Activated T-cell treated with anti-CD3 and anti-CD28 coated beads for 48 hours (primary cell): Measurements from ENCODE around the gene NLRP8.
"Not testable (repeated sequence)": the region's sequence is repeated elsewhere in the genome, so short reads cannot be mapped to it uniquely, and the experiment has no call there.

Experiments used
- DNase-seq: peaks from one replicate; pipeline ENCODE4 v3.0.0-alpha.2; 2020; ENCODE audit warnings: low read depth

NLRP8 gene

DNA sequence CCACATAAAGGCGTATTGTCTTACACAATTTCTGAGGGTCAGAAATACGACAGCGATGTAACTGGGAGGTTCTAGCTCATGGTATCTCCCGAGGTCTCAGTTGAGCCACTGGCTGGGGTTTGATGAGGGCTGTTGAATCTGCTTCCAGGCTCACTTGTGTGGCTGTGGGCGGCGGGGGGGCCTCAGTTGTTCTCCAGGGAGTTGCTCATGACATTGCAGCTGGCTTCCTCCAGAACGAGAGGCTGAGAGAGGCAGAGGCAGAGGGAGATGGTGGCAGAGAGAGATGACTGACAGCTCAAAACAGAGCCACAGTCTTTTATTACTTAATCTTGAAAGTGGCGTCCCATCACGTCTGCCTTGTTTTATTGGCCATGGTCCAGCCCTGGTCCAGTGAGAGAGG, 32.8 kb downstream of the NLRP8 start:
- DNase-seq, result no peak

DNA sequence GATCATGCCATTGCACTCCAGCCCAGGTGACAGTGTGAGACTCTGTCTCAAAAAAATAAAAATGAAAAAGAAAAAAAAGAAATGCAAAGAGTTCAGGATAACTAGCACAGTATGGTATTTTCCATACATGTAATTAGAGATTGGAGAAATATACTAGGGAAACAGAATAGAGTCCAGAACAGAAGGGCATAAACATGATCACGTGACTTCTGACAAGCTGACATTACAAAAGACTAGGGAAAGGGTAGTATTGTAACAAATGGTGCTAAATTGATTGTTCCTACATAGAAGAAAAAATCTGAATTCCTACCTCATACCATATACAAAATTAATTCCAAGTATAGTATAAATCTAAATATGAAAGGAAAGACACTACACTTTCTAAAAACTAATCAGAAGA, 37.6 kb downstream of the NLRP8 start:
- no peak for DNase-seq

DNA sequence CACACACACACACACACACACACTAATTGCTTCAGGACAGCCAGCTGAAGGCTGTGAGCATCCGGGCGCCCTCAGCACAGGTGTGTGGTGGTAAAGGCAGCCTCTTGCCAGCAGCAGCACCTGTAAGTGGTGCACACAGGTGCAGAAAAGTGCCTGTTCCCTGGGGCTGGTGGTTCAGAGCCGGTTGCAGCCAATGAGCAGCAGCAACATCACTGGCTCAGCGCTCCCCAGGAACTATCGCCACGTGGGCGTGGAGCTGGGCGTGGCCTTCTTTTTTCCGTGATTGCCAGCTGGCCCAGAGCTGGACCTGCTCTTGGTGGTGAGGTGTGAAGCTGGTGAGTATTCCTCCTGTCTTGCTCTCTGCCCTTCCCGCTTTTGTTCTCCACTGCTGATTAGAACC, 38.9 kb downstream of the NLRP8 start, which contains the start of gene NLRP5:
Gene NLRP5, plus strand, starts transcription at position 289 of the 400 bp plus-strand sequence.
- DNase-seq, result no peak

DNA sequence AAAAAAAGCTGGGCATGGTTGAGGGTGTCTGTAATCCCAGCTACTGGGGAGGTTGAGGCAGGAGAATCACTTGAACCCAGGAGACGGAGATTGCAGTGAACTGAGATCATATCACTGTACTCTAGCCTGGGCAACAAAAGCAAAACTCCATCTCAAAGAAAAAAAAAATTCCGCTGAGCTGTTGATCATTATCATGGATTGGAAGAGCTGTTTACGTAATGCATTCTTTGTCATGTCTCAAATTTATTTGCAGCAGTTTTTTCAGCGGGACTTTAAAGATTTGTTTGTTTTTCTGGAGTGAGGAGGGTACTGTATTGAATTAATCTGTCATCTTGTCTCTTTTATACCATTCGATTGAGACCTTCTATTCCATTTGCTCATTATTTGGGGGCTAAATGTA, 43.2 kb downstream of the NLRP8 start:
- DNase-seq, result no peak

DNA sequence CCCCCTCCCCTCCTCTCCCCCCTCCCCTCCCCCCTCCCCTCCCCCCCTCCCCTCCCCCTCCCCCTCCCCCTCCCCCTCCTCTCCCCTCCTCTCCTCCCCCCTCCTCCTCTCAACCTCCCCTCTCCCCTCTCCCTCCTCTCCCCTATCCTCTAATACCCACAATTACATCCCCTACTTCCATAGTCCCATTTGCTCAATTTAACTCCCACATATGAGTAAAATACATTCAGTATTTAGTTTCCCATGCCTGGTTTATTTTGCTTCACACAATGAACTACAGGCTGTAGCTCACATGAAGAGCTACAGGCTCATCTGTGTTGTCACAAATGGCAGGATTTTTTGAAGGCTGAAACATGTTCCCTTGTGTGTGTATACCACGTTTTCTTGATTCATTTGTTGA, 45.9 kb downstream of the NLRP8 start:
- no peak for DNase-seq

DNA sequence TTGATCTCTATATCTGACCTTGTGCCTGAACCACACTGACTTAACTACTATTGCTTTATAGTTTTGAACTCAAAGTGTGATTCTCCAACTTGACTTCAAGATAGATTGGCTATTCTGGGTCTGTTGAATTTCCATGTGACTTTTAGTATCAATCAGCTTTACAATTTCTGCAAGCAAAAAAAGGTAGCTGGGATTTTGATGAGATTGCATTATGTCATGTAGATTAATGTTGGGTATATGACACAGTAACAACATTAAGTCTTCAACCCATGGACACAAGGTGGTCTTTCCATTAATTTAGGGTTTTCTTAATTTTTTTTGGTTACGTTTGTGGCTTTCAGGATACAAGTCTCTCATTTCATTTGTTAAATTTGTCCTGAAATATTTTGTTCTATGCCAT, 67.1 kb downstream of the NLRP8 start:
- no peak for DNase-seq

DNA sequence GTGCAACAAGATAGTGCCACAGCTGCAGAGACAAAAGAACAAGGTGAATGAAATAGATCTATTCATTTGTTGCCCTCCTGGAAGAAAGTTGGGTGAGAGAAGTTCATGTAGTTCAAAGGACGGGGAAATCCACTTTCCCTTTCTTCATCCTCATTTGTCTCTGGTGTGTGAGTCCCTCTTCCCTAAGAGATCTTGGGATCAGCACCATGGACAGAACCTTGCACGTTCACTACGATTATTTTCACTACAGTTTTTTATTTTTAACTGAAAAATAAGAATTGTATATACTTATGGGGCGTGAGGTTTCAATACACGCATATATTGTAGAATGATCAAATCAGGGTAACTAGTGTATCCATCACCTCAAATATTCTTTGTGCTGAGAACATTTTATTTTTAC, 68.1 kb downstream of the NLRP8 start:
- no peak for DNase-seq

DNA sequence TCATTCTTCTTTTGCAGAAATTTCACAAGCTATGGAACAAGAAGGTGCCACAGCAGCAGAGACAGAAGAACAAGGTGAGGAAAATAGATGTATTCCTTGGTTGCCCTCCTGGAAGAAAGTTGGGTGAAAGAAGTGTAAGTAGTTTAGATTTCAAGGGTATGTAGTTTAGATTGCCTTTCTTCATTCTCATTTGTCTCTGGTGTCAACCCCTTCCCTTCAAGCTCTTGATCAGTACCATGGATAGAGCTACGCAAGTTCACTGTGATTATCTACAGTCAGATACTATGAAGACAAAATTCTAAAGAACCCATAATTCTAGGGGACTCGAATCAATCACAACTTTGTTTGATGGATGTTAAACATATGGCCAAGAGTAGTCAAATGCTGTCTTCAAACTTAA, 71.7 kb downstream of the NLRP8 start:
- not testable (repeated sequence) for DNase-seq

DNA sequence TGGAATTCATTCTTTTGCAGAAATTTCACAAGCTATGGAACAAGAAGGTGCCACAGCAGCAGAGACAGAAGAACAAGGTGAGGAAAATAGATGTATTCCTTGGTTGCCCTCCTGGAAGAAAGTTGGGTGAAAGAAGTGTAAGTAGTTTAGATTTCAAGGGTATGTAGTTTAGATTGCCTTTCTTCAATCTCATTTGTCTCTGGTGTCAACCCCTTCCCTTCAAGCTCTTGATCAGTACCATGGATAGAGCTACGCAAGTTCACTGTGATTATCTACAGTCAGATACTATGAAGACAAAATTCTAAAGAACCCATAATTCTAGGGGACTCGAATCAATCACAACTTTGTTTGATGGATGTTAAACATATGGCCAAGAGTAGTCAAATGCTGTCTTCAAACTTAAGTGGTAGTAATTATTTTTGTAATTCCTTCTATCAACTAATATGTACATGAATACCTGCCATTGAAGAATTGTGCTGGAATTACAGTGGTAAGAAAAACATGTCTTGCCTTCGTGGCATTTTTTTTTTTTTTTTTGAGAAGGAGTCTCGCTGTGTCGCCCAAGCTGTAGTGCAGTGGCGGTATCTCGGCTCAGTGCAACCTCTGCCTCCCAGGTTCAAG, 72.8 kb downstream of the NLRP8 start:
- DNase-seq, result not testable (repeated sequence)

DNA sequence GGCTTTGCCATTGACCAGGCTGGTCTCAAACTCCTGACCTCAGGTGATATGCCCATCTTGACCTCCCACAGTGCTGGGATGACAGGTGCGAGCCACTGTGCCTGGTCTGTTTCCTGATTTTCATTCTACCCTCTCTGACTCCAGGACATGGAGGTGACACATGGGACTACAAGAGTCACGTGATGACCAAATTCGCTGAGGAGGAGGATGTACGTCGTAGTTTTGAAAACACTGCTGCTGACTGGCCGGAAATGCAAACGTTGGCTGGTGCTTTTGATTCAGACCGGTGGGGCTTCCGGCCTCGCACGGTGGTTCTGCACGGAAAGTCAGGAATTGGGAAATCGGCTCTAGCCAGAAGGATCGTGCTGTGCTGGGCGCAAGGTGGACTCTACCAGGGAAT, 79.1 kb downstream of the NLRP8 start:
- no peak for DNase-seq
